GM18508 (cell line): ENCODE measurements around the gene ABL1.

Experiments used
- ATAC-seq: cut with Tn5 transposase; IDR thresholded peaks from one replicate; pipeline ENCODE4 v1.9.1; 2021; ENCODE audit warnings: moderate number of reproducible peaks; ENCODE audit not compliant: insufficient read depth, unreplicated experiment

The ABL1 gene

DNA sequence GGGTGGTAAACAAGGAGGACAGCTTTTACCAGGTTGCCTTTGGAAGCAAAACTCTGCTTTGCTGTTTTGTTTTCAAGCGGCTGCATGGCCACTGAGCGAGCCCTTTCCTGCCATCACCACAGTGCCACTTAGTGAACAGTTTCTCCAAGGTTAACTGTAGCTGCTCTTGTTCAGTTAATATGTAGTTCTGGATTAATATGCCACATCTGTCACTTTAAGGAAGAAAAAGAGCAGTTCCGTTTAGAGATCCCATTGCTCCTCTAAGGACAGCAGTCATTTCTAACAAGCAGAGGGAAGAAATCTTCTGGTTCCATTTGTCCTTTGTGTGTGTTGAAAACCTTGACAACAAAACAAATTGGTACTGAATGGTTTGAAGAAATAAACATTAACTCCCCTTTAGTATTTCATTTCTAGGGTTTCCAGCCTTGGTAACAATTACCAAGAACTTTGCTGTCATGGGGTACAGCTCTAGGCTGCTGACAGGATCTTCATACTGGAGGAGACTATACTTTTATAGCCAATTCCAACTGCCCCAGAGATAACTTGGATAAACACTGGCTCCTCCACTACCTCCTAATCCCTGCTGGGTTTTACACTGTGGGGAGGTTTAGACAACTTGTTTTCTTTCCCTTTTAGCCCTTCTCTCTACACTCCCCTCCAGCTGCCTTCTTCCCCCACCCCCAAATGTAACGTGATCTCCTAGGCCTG, 10.3 kb upstream of the ABL1 start:
- no peak for ATAC-seq

DNA sequence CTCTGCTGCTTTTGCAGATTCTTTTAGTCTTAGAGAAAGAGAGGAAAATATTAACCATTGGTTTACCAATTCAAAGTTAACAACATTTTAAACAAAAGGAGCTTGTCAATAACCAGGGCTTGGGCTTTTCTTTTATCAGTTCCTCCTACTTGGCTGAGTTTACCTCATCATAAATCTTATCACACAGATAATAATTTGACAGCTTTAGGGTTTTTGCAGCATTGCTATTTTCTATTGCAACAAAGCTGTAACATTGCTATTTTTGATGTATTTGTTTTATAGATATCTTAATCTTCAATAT, 9.8 kb upstream of the ABL1 start:
- ATAC-seq: no peak

DNA sequence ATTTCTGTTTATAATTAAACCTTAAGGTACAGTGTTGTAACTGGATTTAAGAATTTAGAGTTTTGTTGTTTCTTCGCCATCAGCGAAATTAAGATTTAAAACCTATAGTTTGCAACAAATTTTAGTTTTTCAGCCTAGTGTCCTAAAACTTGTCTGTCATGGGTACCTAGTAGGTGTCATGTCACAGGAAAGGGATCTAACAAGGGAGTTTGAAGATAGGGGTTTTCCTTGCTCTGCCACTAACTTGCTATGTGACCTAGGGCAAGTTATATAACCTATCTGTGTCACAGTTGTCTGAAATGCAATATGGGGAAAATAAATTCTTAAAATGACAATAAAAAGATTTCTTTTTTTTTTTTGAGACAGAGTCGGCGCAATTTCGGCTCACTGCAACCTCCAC, 9.2 kb upstream of the ABL1 start:
- ATAC-seq: no peak

DNA sequence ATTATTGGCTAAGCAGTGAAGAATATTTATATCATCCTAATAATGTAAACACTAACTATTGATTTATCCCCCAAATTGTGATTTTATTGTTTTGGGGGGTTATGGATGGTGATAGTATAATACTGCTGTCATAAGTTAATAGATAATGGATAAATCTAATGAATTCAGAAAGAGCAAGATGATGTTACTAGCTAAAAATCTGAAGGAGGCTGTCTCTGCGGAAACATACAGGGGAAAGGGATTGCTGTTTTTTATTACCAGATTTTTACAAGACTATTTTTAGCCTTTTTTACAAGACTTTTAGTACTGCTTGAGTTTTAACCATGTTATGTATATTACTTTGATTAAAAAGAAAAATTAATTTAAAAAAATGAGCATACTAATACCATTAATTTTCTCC, 5.3 kb upstream of the ABL1 start:
- no peak for ATAC-seq

DNA sequence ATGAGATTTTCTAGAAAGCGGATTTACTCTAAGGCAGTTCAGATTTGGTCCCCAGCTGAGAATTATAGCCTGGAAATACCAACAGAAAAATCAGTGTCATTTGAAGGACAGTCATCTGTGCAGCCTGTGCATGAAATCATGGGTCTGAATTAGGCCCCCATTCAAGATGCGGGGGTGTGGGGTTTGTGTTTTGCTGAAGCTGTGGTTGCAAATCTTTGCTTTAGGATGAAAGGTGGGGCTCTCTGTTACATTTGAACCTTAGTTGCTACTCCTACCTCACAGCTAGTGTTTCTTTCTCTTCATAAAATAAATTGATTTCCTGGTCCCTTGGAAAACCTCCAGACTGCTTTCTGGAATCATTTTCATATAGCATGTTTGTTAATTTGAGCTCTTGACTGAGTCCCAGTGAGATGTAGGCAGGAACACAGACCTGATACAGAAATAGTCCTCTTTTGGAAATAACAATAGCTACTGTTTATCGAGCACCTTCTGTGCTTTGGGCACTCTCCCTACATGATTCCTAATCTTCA, 4.8 kb upstream of the ABL1 start:
- ATAC-seq: no peak

DNA sequence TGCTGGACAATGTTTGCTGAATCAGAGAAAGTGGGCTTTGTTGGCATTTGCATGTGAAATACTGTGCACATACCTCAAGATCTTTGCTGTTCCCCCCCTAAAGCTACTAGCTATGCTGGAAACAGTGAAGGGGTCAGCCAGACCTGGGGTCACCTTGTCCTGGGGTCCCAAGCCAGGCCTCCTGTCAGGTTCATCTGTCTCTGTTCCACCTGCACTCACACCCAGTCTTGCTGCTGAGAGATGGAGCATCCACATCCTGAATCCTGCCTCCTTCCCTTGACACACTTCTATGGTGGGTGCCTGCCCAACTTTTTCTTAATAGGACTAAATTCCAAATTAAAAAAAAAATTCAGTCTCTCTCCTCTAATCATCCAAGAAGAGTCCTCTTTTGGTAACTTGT, 4.0 kb upstream of the ABL1 start:
- ATAC-seq: no peak

DNA sequence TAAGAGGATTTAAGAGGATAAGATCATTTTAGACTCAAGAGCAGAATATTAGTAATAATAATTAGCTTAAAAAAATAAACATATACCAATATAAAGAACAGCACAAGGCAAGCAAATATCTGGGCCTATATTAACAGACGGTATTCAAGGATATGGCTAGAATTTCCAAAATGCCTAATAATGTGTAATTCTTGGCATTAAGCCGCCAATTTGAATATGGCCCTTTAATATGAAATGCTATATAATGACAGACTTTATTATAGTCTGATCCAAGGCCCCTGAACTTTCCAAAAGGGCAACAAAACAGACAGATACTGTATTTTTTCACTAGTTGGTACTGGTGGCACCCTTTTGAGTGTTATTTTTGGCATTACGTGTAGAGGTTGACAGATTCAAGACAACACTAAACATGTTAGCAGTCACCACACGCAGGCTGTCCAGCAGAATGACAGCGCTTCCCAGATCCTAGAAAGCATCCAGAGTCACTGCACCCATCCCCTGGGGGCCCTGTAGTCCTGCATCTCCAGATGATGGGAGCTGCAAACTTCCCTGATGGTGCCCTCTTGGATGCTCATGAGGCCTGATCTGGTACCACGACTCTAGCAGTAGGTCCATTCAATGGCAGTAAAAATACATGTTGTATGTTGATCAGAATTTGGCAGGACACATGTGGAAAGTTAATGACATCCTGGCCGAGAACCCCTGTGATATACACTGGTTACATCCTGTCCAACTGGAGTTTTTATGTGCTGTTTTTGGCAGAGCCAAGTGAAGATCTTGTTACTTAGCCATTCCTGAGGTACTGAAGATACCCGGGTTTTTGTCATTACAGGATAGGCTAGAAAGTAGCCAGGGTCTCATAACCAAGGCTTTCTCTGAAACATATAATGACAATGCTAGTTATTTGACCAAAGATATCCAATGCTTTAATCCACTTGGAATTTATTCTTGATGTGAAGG, 1.7 kb upstream of the ABL1 start:
- ATAC-seq: no peak

DNA sequence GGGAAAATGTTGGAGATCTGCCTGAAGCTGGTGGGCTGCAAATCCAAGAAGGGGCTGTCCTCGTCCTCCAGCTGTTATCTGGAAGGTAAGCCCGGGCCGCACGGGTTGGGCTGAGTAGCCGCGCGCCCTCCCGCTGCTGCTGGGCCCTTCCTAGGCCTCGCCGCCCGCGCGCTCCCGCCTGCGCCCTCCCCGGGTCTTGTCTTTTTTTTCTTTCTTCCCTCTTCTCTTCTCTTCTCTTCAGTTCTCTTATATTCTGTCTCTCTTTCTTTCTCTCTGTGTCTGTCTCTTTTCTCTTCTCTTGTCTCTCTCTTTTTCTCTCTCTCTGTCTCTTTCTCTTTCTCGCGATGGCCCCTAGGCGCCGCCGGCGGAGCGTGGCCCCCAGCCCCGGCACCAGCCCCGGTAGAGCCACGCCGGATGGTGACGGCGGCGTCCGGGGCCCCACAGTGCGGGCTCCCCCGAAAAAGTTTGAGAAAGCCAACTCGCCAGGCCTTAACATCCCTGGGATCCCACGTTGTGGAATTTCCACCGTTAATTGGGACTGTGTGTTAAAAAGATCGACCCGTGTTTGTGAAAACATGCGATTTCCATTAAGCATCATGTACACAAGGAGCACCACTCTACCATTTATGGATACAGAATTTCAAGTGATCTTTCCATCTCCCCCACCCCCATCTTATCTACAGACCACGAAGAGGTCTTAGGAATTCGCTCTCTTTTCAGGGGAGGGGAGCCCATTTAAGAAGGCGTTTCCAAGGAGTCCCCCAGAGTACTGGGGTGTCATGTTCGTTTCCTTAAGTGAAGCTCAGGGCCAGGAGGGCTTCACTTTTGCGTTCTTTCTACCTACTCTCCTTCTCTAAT, 616 bp downstream of the ABL1 start:
- no peak for ATAC-seq

DNA sequence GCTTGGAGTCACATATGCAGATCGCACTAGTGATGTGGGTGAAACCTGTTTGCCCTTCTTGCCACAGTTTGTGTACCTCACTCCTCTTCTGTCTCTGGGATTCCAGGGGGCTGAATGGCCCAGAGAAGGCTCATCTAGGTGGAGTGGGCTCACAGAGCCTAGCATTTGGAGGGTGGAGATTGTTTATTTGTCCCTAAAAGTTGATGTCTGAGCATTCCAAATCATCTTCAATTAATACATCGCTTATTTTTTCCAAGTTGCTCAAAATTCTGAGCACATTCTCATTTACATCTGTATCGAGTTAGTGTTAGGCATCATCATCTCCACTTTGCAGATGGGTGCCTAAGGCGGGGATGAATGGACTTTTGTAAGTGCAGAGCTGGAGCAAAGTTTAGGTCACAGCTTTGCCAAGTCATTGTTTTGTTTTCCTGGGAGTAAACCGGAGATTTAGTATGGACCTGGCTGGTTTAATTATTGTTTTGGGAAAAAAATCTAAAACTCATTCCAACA, 2.0 kb downstream of the ABL1 start:
- no peak for ATAC-seq

DNA sequence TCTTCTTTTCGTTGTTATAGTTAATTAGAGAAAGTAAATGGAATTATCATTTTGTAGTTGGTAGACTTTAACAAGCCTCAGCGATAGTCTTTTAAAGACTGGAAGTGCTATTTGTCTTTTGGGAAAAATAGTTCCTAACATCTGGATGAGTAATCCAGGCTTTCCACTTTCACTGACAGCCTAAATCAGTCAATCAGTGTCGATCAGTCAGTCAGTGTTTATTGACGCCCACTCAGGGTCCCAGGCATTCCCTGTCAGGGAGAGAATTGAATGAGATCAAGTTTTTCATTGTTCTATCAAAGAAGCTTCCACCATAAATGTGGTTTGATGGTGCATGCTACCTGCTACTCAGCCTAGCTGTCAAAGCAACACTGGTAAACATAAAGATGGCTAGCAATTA, 2.6 kb downstream of the ABL1 start:
- ATAC-seq: no peak

DNA sequence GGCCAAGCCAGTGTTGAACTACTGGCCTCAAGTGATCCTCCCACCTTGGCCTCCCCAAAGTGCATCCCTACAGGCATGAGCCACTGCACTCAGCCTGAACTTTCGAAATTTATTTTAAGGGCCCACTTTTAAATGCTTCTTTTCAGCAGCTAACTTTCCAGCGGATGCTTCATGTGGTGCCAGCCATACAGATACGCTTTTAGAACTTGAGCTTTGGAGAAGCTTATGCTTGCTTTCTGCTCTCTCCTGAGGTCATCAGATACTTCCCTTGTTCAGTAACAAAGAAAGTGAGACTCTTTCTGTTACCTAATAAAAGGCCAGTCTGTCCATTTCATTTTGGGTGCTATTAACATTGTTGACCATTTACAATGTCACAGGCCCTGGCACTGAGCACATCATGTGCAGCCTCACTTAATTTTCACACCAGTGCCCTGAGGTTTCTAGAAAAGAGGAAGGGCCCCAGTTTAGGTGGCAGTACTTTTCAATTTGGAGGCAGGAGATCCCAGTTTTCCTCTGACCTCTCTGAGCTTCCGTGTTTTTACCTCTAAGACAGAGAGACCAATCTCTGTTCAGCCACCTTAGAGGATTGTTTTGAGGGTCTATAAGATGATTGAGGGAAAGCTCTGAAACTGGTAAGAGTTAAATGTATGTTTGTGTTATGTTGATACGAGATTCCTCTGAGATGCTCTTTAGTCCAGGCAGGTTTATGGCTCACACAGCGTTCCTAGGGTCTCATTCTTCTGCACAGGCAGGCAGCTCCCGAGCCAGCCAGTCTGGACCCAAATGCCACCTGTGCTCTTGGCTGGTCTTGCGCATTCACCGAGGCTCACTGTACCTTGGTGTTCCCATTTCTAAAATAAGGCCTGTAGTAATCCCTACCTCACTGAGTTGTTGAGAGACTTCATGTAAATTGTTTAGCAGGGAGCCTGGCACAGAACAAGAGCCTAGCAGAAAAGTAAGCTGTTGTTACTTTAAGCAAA, 4.4 kb downstream of the ABL1 start:
- ATAC-seq: no peak

DNA sequence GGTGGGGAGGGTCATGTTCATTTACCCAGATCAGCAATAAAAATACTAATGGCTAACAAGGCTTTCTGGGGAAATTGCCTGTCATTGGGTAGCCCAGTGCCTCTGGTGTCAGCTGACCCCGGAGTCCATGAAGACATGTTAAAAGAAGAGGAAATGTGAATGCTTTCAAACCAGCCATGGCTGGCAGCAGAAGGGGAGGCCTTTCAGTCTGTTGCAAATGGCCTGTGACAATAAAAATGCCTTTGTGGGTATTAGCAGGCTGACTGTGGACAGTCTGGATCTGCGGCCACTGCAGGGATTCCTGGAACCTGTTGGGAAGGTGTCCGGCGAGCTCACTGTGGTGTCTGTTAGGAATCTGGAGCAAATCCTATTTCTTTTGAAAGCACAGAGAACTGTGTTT, 7.5 kb downstream of the ABL1 start:
- no peak for ATAC-seq

DNA sequence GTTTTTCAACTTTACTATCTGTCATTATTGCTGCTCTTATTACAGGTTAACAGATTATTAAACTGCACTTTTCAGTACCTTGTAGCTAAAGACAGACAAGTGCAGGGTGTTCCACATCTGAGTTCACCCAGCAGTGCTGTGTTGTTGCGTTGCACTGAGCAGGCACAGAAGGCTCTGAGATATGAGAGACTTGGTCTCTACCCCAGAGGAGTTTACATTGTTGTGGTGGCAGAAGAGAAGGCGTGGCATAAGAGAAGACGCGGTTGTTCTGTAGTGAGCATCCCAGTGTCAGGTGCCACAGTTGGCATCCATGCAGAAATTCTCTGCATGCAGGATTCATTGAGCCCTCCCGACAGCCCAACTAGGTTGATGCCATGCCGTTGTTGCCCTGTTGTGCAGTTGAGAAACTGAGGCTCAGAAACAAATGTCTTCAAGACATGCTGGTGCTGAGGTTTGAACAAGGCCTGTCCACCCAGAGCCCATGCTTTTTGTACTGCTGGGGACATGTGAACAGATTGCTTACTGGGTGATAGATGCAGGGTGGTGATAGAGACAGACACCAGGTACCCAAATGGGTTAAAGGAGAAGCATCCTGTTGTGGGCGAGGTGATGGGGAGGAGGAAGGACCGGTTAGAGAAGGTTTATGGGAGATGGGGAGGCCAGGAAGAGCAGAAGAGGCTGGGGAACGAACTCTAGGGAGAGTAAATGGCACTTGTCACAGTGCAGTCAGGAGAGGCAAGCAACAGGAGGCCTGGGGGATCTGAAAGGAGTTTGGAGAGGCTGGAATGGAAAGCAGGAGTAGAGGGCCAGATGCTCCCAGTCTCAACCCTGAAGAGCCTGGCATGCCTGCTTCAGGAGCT, 8.2 kb downstream of the ABL1 start:
- no peak for ATAC-seq

DNA sequence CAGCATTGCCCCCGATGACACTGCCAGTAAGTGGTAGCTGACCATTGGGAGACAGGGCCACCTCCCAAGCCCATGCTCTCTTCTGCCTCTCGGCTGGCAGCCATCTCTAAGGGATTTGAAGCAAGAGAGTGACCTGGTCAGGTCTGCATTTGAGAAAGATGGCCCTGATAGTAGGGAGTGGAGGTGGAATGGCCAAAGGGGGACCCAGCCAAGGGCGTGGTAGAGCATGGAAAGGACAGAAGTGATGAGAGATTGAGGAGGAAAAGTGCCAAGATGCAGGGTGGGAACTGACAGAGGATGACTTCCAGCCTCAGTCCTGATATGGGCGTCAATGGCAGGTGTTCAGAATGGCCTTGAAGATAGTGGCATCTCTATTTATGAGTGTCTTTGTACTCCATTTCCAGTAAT, 9.0 kb downstream of the ABL1 start:
- ATAC-seq: no peak

DNA sequence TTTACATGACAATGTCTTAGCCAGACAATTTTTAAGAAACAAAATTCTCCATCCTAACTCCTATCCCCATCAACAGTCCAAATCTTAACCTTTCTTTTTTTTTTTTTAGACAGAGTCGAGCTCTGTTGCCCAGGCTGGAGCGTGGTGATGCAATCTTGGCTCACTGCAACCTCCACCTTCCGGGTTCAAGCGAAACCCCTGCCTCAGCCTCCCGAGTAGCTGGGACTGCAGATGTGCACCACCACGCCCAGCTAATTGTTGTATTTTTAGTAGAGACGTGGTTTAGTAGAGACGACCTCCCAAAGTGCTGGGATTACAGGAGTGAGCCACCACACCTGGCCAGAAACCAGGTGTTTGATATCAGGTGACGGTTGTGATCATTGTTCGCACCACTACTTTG, 10.2 kb downstream of the ABL1 start:
- no peak for ATAC-seq

DNA sequence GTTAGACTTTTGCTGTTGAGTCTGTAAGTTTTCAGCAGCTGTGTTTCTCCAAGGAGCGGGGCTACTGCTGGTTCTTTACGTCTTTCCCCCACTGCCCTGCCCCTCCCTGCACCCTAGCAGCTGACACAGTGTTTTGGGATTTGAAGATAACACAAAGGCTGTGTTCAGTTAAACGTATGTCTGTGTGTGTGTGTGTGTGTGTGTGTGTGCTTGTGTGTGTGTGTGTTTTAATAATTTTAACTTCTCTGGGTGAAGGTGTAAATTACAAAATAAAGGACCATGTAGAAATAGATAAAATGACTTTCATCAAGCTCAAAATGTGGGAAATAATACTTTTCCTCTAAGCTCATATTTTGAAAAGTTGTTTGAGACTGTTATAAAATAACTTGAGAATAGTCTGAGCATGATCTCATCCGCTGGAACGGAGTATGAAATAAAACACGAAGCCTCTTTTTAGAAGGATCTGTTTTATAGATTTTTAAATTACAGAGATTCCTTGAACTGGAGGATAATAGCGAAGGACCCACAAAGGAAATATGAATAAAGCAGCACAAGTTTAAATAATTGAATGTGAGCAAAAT, 10.9 kb downstream of the ABL1 start:
- no peak for ATAC-seq

DNA sequence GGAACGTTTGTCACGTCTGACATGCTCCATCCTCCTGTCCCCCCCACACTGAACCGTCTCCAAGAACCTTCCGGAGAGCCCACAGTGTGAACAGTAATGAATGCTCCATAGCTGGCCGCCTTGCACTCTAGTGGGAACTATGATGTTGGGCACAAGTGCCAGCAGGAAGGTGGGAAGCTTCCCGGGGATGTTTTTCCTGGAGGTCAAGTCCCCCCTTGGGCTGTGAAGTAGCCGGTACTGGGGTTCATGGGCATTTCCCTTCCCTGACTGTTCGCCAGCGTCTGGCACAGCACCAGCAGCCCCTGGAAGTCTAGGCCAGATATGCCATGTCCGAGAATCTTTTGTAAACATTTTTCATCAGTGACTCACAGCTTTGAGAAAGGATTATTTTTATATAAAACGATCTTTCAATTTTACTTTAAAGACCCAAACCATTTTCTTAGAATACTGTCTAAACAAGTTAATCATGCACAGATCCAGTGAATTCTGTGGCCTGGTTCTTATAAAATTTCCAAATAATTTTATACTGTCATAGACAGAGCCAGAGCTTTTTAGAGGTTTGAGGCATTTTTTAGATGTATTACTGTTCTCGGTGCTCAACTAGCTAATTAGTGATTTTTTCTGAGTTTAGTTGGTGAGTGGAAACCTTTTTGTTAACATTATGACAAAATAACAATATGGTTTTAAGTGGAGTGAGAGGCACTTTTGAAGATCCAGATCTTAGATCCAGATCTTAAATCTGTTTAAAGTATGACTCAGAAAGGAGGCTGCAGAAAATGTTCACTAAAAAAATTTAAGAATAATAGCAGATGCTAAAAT, 11.6 kb downstream of the ABL1 start:
- no peak for ATAC-seq
